PFSK-1 (cell line): ENCODE results near the gene MDC1.
A peak's percentile ranks its signal among the peaks of the same experiment; 100 is the strongest.

Experiments used
- FOXP2 ChIP-seq: optimal IDR thresholded peaks from 2 replicates; pipeline ENCODE3; 2011; ENCODE audit warnings: borderline replicate concordance, control low read depth, inconsistent platforms; ENCODE audit not compliant: insufficient read depth; ENCODE audit errors: extremely low read length, extremely low read depth
- POLR2AphosphoS5 ChIP-seq: IDR thresholded peaks from 2 replicates; pipeline ENCODE4 v1.6.1; 2012; ENCODE audit warnings: low read depth, mild to moderate bottlenecking, control low read depth, low read length, moderate library complexity
- SIN3A ChIP-seq: IDR thresholded peaks from 2 replicates; pipeline ENCODE4 v1.6.1; 2012; ENCODE audit warnings: mild to moderate bottlenecking, low read length, moderate library complexity, borderline replicate concordance; ENCODE audit not compliant: insufficient read depth
- TAF1 ChIP-seq: IDR thresholded peaks from 2 replicates; pipeline ENCODE4 v1.6.1; 2012; ENCODE audit warnings: low read length, control low read depth, borderline replicate concordance; ENCODE audit not compliant: insufficient read depth
- TF ChIP-seq, protein P1 (sequence below), 2 experiments: IDR thresholded peaks; 2 replicates each; pipeline versions ENCODE4 v1.6.1 to v1.8.0; 2011 to 2012; ENCODE audit warnings: low read depth in 2 of 2, low read length in 2 of 2, control low read depth in 1 of 2, inconsistent platforms in 1 of 2, mild to moderate bottlenecking in 1 of 2, moderate library complexity in 1 of 2; ENCODE audit not compliant: insufficient read depth in 1 of 2

DNA sequence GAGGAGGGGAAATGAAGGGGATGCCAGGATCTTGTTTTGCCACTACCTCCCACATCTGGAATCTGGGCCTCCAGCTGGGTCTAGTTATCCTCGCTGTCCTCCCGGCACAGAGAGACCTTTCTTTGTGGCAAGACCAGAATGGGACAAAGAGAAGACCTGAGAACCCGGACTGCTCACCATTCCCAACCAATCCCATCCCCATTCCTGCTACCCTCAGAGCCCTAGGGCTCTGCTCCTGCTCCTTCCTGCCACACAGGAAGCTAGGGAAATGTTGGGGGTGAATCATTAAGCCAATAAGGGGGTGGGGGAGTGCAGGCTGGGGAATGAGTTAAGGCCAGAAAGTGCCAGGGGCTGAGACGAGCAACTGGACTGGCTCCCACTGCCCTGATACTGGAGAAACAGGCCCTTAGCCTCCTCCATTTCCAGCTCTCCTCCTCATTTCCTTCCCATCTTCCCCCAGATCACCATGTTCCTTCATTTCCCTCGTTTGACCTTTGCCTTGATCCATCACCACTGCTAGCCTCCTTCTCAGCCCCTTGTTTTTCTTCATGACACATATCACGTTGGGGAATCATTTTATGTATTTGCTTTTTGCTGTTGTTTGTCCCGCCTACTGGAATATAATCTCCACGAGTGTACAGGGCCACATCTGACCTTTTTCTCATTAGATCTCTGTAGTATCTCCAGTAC lies 31.9 kb upstream of the MDC1 start:
- TF ChIP-seq POLR2AphosphoS5 = no peak
- TF ChIP-seq, protein P1, sequence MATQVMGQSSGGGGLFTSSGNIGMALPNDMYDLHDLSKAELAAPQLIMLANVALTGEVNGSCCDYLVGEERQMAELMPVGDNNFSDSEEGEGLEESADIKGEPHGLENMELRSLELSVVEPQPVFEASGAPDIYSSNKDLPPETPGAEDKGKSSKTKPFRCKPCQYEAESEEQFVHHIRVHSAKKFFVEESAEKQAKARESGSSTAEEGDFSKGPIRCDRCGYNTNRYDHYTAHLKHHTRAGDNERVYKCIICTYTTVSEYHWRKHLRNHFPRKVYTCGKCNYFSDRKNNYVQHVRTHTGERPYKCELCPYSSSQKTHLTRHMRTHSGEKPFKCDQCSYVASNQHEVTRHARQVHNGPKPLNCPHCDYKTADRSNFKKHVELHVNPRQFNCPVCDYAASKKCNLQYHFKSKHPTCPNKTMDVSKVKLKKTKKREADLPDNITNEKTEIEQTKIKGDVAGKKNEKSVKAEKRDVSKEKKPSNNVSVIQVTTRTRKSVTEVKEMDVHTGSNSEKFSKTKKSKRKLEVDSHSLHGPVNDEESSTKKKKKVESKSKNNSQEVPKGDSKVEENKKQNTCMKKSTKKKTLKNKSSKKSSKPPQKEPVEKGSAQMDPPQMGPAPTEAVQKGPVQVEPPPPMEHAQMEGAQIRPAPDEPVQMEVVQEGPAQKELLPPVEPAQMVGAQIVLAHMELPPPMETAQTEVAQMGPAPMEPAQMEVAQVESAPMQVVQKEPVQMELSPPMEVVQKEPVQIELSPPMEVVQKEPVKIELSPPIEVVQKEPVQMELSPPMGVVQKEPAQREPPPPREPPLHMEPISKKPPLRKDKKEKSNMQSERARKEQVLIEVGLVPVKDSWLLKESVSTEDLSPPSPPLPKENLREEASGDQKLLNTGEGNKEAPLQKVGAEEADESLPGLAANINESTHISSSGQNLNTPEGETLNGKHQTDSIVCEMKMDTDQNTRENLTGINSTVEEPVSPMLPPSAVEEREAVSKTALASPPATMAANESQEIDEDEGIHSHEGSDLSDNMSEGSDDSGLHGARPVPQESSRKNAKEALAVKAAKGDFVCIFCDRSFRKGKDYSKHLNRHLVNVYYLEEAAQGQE (IDR thresholded peaks at IDR 0.05; ENCODE audit: insufficient read depth in 1 of 2, low read depth in 2 of 2, low read length in 2 of 2) = peak in 1 of 2 experiments; percentile 70; a peak in 1 of 4 replicates
- TF ChIP-seq SIN3A = no peak
- peak; percentile 62; the same call in 1 of the 2 replicates for TF ChIP-seq TAF1
- no peak for TF ChIP-seq FOXP2
